Retina (tissue), 1 donor: ENCODE data around the gene NFKB1.
"Not testable (repeated sequence)": the region's sequence is repeated elsewhere in the genome, so short reads cannot be mapped to it uniquely, and the experiment has no call there.

Source experiments
- DNase-seq: peaks from one replicate; pipeline ENCODE4 v3.0.0-alpha.2; 2016

The NFKB1 gene

DNA sequence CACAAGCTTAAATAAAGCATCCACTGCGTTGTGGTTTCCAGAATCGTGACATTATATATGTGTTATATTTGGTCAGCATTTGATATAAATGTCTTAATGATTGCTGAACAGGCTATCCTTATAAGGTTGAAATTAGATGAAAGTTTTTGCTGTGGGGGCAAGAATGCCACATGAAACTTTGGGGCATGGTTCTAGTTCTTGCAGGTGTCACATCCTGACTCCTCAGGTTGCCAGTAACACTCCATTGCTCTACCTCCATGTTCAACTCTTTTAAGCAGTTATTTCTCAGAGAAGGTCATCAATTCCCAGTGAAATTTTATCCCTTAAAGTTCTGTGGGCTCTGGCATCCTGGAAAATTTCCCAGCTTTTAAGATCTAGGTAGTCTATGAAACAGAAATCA, 33.7 kb downstream of the NFKB1 start:
- DNase-seq, result no peak

DNA sequence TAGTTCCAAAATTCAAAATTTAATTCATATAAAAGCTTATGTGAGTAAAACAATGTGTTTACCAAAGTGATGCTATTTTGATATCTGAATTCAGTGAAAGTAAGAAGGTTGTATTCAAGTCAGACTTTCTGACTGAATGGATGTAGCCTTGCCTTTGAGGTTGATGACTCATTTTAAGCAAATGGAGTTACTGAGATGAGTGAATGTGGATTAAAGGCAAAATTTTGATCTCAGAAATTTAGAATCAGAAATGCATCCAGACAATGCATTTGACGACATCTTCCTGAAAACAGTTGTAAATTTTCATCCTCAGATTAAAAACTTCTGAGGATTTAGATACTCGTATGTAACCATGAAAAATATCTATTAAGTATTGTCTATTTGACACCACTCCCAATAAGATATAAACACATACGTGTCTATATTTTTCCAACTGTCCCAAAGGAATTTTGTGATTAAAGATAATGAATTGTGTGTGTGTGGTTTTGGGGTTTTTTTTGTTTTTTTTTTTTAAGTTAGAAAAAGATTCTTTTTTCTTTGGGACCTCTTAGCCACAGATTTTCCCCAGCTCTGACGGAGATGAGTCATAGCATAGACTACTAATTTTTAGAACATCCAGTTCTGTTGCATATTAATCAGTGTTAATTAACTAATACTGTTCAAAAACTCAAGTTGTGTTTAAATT, 34.4 kb downstream of the NFKB1 start:
- no peak for DNase-seq

DNA sequence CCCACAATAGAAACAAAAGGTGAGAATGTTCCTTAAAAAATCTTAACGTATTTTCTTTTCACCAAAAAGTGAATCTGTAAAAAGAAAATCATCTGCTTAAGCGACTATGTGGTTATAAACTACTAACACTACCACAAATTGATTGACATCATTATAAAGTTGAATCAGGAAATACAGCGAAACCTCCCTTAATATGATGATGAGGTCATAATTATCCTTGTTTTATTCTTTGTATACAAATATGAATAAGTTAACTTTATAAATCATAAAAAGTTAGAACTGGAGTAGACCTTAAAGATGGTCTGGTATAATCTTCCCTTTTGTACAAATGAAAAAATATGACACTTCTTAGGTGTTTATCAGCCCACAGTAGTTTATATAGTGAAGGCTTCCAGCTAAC, 35.6 kb downstream of the NFKB1 start:
- DNase-seq, result no peak

DNA sequence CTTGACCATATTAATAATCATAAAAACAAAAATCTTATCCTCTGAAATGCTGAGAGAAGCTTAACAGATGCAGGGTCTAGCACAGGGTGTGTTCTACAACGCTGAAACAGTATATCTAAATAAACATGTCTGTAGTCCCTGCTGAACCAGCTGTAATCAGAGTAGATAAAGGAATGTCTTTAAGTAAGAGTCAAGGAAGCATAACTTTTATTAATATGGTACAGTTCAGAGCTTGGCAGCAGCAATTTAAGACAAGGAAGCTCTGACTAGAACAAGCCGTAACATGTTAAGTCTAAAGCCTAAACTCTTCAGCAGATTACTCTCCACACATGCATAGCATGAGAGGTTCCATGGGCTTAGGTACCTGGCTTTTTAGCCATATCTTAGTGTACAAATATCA, 36.1 kb downstream of the NFKB1 start:
- DNase-seq, result no peak

DNA sequence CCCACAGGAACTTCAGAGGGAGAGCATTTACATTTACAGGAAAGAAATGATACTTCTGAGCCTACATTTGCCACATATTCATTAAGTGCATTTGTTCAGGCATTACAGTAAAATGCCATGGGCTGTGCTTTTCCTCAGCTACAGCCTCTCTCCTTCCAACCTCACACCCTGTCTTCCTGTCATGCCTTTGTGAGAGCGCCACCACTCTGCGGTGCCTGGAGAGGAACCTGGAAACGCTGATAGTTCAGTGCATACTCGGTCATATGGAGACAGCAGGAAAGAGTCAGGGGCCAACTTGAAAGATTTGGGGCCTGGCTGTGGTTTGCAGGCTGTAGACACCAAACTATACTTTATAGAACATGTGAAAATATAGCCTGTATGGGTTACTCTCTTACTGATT, 40.5 kb downstream of the NFKB1 start:
- DNase-seq, result no peak

DNA sequence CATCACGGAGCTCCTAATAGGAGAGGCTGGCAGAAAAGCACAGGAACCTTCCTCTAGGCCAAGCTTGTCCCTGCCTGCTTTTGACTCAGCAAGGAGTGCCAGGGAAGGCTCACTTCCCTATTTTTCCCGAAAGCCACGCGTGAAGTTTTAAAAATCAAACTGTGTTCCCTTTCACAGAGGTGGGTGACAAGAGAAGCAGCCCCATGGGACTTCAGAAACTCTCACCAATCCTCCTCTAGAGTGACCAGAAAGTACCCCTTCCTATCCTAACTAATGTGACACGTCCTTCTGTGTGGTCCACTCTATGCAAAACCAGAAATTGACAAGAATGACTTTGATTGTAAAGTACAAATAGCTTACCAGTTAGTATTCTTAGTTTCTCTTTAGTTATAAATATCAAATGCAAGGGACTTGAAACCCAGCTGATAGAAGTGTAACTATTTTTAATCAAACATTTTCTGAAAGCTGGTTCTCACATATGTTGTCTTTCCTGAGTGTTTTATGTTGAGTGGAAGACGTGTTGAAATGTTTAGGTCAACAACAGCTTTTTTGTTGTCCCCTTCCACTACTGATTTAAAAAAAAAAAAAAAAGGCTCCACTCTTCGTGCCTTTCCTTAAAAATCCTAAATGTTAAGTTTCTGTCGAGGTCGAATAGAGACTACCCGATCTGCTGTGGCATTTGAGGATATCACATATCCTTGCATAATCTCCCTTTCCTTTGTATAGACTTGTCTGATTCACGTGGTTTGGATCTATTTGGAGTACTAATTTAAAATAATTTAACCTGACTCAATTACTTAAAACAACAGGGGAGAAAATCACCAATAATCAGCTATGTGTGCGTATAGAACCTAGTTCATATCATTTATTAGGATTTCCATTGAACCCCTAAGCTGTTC, 42.1 kb downstream of the NFKB1 start:
- no peak for DNase-seq

DNA sequence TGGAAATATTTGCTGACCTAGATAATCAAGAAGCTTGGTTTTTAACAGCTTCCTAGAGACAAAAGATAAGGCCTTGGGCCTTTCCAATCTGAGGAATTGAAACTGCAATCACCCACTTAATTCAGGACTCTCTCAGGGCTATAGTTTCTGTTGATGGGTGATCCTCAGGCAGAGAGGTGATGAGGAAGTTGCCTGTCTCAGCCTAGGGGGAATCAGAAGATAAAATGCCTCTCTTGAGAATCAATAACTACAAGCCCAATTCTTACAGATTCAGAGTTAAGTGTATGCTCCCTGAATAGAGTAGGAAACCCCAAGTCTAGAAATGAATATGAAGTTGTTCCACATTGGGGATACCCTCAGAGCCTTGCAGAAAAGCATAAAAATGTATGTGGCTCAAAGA, 45.5 kb downstream of the NFKB1 start:
- DNase-seq, result no peak

DNA sequence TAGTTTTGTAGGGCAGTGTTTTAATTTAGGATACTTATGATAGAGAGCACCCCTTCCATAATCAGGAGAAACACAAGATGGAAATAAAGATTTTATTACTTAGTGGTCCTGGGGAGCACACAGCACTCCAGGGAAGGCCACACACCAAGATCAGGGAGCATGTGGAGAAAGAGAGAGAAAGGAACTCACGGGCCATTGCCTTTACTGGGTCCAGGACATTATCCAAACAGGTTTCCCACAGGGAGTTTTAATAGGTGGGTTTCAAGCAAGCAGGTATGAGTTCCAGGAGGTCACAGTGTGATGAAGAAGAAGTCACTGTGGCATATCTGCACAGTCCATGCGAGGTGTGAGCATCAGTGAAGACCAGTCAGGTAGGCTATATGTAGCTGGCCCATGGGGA, 46.8 kb downstream of the NFKB1 start:
- DNase-seq, result no peak

DNA sequence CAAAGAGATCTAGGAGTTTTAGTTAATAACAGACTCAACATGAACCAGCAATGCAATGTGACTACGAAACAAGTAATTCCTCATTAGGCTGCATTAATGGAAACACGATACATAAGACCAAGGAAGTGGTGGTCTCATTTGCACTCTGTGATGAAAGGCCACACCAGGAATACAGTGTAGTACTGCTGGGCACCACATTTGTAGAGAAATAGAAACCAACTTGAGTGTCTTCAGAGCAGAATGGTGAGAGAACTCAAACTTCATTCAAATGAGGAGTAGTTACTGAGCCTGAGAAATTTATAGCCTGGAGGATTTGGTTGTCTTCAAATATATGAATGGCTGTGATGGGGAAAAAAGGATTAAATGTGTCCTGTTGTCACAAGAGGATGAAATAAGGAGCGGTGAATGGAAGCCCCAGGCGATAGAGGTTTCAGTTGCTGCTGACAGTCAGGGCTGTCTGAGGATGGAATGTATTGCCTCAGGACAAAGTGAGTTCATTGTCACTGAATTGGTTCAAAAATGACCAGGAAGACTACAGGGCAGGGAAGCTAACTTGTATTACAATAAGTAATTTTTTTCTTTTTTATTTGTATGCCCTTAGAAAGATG, 50.9 kb downstream of the NFKB1 start:
- no peak for DNase-seq

DNA sequence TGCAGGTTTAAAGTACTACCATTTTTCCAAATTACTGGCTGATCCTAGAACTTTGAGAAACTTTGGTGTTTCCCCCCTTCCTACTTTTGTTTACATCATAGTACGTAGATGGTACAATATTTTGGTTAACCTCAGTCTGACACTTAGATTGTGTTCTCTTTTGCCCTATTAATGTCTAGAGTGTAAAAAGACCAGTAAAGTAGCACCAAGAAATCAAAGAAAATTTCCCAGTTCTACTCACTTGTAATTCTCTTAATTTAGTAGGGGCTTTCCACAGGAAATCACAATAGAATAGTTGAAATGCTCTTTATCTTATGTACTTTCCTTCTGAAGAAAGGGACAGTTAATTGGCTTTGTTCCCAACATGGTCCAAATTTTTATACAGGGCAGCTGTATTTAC, 51.6 kb downstream of the NFKB1 start:
- DNase-seq, result no peak

DNA sequence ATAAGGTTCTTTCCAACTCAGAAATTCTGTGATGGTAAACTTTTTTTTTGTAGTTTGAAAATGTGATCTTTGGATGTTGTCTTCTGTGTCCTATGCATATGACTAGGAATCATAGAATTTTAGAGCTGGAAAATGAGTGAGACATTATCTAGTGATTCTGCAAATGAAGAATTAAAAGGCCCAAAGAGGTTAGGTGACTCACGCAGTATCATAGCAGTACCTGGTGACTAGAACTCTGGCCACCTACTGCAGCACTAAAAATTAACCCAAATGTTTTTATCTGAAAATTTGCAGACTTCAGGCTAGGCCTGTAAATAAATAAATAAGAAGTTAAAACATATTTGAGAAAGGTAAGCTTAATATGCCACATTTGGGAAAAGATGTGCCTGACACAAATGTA, 52.8 kb downstream of the NFKB1 start:
- DNase-seq, result no peak

DNA sequence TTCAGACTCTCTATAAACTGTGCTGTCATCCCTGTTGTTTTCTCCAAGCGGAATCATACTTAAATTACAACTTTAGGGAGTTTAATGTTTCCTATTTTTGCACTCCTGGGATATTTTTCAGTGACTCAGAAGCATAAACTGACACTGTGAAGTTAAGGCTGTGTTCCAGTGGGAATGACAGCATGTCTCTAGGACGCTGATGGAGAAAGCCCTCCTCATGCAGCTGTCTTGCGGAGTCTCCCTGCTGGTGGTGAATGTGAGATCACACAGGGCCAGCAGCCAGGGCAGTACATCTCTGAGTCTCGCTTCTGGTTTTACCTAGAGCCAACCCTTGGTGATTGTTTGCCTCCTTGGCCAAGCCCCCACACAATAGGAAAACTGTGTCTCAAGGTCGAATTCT, 53.3 kb downstream of the NFKB1 start:
- DNase-seq, result no peak

DNA sequence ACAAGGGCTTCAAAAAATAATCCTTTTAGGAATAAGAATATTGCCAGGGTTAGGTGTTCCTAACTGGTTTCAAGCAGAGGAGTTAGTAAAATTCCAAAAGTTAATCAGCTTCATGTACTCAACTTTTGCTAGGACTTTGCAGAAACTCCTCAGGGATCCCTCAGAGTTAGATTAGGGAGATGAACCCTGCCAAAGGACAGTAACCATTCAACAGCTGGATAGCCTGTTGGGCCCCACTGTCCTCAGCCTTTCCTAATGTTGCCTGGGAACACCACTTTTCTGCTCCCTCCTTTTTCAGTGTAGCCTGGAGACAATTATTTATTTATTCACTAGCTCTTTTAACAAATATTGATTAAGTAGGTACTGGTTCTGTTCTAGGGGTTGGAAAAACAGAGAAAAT, 53.8 kb downstream of the NFKB1 start:
- no peak for DNase-seq

DNA sequence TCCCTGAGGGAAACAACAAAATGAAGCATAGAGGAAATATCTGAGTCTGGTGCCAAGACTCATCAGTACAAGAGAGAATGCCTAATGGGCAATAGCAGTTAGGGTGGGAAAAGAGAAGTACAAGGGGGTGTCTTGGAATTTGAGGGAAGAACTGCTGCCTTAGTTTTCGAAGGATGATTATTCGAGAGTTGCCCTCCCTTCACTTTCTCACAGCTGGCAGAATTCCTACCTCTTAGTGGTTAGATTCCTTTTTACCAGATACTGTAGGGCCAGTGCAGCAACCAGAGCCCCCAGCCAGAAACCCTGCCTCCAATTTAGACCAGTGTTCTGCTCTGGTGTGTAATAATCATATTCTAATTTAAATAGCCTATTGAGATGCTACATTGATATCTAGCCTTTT, 56.5 kb downstream of the NFKB1 start:
- no peak for DNase-seq

DNA sequence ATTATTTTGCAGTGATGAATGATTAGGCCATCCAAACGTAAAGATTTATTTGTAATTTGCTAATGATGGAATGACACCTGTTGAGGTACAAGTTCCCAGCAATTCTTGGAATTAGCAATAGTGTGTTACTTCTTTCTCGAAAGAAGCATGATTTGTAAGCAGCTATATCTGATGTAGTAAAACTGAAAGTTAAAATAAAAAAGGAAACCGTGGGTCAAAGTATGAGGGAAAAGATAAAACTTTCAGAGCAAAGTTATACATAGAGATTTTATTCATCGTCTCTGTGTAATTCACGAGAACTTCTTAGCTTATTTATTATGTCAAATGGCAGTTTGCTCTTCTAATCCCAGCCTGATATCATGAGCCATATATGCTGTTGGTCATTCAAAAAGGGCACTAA, 59.0 kb downstream of the NFKB1 start:
- no peak for DNase-seq

DNA sequence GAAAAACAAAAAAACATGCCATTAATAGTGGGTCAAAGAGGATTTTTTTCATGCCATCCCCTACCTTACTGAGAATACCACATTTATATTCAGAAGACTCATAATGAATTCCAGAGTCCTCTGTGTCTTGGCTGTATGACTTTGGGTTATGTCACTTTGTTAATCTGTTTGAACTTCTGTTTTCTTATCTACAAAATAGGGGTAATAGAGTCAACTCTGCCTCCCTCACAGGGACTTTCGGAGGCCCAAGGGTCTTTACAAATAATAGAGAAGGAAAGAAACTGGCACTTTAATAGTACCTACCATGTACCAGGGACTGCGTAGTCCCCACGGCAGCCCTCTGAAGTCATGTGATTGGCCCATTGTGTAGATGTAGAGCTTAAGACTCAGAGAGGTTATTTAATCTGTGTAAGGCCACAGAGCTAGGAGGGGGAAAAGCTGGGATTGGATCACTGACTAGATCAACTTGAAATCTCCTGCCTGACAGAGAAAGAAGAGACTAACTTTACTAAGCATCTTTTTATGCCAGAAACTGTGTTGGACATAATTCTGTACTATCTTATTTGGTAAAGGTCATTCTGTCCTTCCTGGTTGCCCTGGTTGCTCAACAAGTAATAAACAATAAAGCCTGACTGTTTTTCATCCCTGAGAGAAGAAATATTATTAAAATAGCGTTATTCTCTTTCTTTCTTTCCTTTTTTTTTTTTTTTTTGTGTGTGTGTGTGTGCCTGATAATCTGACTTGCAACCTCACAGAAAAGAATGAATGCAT, 59.6 kb downstream of the NFKB1 start:
- no peak for DNase-seq

DNA sequence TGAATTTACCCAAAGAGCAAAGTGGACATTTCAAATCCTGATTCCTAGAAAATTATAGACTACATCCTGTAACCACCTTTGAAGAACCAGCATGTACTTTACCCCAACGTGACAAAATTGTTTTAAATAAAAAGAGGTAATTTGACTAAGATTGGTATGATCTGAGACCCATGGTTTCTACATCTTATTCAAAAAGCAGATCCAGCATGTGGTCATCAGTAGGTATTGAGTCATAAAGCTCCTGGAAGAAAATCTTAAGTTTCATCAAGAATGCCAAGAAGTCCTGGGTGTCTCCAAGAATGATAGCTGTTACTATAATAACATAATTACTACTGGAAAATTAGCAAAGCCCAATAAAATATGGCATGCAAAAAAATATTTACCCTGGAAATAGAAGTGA, 61.8 kb downstream of the NFKB1 start:
- no peak for DNase-seq

DNA sequence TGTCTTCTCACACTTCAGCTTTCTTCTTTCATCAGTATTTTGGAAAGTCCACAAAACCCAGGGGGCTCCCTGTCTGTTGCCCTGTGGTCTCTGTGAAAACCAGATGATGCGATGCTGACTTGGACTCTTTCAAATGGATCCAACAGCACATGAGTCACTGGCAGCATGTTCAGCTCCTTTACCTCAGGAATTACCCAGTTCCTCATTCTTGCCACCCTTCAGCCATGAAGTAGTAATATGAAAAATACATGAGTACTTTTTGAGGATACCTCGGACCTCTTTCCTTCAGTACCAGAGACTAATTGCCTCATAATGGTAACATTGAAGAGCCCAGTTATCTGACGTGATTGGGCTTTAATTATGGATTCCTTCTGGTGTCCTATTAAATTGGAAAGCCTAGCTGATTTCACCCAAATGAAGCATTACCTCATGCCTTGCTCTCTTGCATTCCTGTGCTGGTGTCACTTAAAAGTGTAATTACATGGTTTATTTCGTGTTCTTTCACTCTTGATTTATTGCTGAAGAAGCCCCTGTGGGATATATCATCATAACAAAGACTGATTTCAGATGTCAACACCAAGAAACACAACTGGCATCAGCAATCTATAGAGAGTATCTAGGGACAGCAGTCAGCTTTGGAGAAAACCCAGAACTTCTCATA, 63.4 kb downstream of the NFKB1 start:
- no peak for DNase-seq

DNA sequence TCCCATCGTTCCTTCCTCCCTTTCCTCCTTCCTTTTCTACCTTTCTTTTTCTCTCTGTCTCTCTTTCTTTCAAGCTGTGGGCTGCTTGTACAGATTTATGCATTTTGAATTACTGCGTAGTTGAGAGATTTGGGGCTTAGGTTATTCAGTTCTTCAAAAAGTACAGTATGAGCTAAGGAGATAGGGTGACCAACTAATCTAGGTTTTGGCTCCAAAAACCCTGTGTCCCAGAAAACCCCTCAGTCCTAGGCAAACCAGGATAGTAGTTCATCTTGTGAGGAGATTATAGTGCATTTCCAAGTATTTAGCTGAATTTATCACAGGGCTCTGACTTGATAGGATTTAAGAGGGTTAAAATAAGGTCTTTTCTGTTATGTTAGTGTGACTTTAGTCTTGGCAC, 64.5 kb downstream of the NFKB1 start:
- no peak for DNase-seq

DNA sequence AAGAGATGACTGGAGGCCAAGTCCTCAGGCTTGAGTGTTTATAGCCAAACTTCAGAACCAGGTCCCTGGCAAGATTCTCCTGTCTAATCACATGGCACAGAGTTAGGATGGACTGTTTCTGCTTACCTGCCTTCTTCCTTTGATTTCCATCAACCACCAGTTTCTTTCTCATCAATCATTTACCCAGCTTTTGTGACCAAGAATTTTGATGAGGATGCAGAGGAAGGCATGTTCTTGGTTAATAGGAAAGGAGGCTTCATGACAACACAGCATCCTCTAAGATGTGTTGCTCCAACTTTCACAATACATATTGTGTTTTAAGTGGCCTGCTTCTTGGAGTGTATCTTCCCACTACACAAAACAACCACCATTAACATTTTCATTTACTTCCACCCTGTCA, 65.3 kb downstream of the NFKB1 start:
- DNase-seq, result no peak

DNA sequence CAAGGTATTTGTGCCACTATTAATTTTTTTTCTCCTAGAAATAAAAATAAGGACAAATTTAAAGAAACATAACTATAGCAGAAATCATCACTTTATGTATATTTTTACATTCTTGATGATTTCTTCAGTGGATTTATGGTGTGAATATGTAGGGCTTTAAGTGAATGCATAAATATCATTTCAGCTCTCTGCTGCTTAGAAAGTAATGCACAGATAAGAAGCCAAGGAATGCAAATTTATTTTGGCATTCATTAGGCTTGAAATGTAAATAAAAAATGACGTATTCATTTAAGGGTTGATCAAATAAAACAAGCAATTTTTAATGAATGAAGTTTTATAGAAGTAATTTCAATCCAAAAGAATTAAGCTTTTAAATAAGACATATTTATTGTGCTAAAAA, 66.3 kb downstream of the NFKB1 start:
- DNase-seq, result no peak

DNA sequence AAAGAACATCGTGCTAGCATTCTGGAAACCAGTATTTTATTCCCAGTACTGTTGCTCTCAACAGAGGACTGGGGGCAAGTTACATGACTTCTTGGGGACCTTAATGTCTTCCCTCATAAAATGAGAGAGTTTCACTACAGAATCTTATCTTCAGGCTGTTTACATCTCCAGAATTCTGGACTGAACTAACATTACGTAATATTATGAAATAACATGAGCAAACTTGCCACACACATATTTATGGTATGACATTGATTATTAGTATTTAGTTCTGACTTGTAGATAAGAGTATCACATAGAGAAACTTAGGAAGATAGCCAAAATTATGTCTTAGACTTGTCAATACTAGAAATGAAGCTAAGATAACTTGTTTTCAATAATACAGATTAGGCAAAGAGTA, 68.0 kb downstream of the NFKB1 start:
- no peak for DNase-seq

DNA sequence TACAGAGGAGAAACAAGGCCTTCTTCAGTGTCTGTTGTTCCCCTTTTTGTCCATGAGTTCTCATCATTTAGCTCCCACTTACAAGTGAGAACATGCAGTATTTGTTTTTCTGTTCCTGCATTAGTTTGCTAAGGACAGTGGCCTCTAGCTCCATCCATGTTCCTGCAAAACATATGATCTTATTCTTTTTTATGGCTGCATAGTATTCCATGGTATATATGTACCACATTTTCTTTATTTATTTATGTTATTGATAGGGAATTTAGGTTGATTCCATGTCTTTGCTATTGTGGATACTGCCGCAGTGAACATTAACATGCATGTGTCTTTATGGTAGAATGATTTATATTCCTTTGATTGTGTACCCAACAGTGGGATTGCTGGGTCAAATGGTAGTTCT, 69.1 kb downstream of the NFKB1 start:
- DNase-seq, result not testable (repeated sequence)
